HG03565 (cell line): ENCODE results near the gene POLD3.

ENCODE experiments used
- ATAC-seq: cut with Tn5 transposase; IDR thresholded peaks from one replicate; pipeline ENCODE4 v1.9.1; 2021; ENCODE audit warnings: mild to moderate bottlenecking, moderate library complexity; ENCODE audit not compliant: unreplicated experiment

Gene POLD3

DNA sequence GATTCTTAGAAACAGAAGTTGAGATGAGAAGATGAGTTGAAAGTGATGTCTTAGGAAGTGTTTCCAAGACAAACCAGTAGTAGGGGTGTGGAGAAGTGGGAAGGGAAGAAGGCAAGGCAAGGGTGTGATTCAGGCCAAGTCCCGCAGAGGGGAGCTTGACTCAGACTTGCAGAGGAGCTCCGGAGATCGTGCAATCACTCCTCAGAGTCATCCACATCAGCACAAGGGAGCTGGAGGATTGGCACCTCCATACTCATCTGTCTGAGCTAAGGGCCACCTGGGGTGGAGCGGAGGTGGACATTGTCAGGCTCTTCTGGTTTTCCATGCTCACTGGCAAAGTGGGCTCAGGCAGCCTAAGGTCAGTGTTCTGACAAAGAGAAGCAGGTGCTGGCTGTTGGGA, 94.4 kb downstream of the POLD3 start:
- no peak for ATAC-seq

DNA sequence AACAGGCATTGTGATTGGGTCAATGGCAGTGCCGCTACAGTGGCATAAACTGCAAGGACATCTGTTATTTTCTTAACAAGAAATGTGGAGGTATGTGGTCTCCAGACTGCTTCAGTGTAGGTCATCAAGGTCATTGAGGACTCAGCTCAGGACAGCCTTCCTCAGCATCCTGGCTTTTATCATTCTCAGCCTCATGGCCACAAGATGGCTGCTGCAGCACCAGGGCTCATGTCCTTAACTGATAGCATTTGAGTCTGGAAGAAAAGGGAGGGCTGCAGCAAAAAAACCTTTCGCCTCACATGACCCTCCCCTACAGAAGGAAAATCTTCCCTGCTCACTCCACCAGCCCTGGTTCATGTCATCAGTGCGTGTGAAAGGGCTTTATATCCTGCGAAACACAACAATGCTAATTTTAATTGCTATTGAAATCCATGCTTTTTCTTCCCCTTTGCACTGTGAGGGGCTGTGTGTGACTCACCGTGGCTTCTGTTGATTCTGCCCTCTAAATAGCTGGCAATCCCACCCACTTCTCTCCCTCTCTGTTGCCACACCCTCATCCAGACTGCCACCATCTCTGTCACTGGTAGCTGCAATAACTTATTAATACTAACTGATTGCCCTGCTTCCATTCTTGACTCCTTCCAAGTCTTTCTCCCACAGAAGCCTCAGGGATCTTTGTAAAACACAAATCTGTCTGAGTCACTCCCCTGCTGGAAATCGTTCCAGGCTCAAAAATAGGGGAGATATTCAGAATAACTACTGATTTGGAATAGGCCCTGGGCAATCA, 95.0 kb downstream of the POLD3 start:
- no peak for ATAC-seq

- no peak for ATAC-seq
Measured at GRCh38 chr11:74689666-74690065, 97.3 kb downstream of the POLD3 start.

- no peak for ATAC-seq
Measured at GRCh38 chr11:74691755-74692154, 99.4 kb downstream of the POLD3 start.
